Epithelial cell of proximal tubule (primary cell): ENCODE measurements around the gene STN1. TPM values are rescaled to one million over a fixed set of nuclear protein-coding genes. Genes with fewer than 3 reads are reported as not detected.

Experiments used
- DNase-seq: peaks from one replicate; pipeline ENCODE4 v3.0.0-alpha.2; 2011; ENCODE audit warnings: low read depth
- H3K4me3 ChIP-seq: 2 replicates; pipeline ENCODE4 v1.5.1; 2011; ENCODE audit warnings: low read depth, mild to moderate bottlenecking, low read length
- CTCF ChIP-seq: conservative IDR thresholded peaks from 2 replicates; pipeline ENCODE4 v1.5.1; 2012; ENCODE audit warnings: low read depth, mild to moderate bottlenecking, low read length
- total RNA-seq: library from RNA; depleted of rRNA; stranded (reverse); fragments of >200 nt; gene quantifications from 2 replicates; pipeline ENCODE4 v1.2.3, GENCODE V29; 2015

The STN1 gene
- total RNA-seq, 1 donor from 2014 or later = 28.2 TPM

GRCh38 chr10:103889121-103889720 is 28.8 kb downstream of the STN1 start:
- H3K4me3 ChIP-seq = no peak overlapping the region
- no peak for TF ChIP-seq CTCF
- no peak for DNase-seq

- TF ChIP-seq CTCF = peak; percentile 75
- no peak overlapping the region for H3K4me3 ChIP-seq
- DNase-seq = peak; percentile 84
Observed at GRCh38 chr10:103888113-103888841, 29.7 kb downstream of the STN1 start.

- no peak overlapping the region for H3K4me3 ChIP-seq
- TF ChIP-seq CTCF = no peak
- no peak for DNase-seq
Observed at GRCh38 chr10:103885617-103886016, 32.4 kb downstream of the STN1 start.

GRCh38 chr10:103884681-103885139 is 33.3 kb downstream of the STN1 start:
- TF ChIP-seq CTCF = peak; percentile 82
- no peak overlapping the region for H3K4me3 ChIP-seq
- DNase-seq = no peak

GRCh38 chr10:103882285-103883007 is 35.5 kb downstream of the STN1 start:
- DNase-seq = no peak
- H3K4me3 ChIP-seq = no peak overlapping the region
- no peak for TF ChIP-seq CTCF

GRCh38 chr10:103881416-103882284 is 36.3 kb downstream of the STN1 start:
- no peak for DNase-seq
- no peak for TF ChIP-seq CTCF
- no peak overlapping the region for H3K4me3 ChIP-seq
